ENCODE data around the gene CRIP1.

GRCh38 chr14:105527381-105527825 is 40.7 kb downstream of the CRIP1 start:
- TF ChIP-seq EZH2 (IDR thresholded peaks at IDR 0.05), result no peak
- TF ChIP-seq POLR2AphosphoS5 (IDR thresholded peaks at IDR 0.05; ENCODE audit: borderline replicate concordance, low read depth, low read length), result no peak

Data from SK-N-MC (cell line).